CD4-positive, alpha-beta T cell treated with Interleukin-2 at 100 ng/mL for 4 hours (primary cell): ENCODE data around the gene PCDHGA7.
"Not testable (repeated sequence)": the region's sequence is repeated elsewhere in the genome, so short reads cannot be mapped to it uniquely, and the experiment has no call there.

Experiments
- DNase-seq: peaks from one replicate; pipeline ENCODE4 v3.0.0-alpha.2; 2020; ENCODE audit warnings: low spot score

Gene PCDHGA7

DNA sequence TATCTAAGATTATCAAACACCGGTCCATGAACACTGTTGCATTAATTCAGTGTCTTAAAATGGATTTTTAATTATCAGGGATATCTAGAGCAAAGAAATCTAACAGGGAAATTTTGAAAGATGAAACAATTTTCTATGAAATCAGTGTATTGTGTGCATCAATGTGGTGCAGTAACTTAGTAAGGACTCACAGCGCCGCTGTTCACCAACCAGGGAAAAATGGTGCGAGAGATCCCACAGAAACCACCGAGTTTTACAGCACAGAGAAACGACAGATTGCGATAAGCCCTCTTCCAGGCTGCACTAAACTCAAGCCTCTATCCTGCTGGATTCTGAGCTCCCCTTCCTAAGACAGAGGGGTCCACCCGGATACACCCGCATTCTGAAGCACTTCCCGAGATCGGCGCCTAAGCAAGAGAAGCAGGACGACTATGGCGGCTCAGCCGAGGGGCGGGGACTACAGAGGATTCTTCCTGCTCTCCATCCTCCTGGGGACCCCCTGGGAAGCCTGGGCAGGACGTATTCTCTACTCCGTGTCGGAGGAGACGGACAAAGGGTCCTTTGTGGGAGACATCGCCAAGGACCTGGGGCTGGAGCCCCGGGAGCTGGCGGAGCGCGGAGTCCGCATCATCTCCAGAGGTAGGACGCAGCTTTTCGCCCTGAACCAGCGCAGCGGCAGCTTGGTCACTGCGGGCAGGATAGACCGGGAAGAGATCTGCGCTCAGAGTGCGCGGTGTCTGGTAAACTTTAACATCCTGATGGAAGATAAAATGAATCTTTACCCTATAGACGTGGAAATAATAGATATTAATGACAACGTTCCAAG, at the start of gene PCDHGA7:
Gene PCDHGA7, plus strand, starts transcription at position 274 of the 826 bp plus-strand sequence. Its CDS starts 158 bp downstream, at position 432.
- no peak for DNase-seq

- DNase-seq = no peak
These were observed 43.8 kb upstream of the PCDHGA7 start, which contains the start of gene PCDHGA2 for GRCh38 chr5:141338538-141339306. PCDHGA2 (plus strand) TSS chr5:141338760.

GRCh38 chr5:141340781-141341354, 41.7 kb upstream of the PCDHGA7 start:
- DNase-seq = not testable (repeated sequence)

GRCh38 chr5:141342773-141343172, 39.8 kb upstream of the PCDHGA7 start:
- DNase-seq = no peak

GRCh38 chr5:141343242-141343952, 39.1 kb upstream of the PCDHGA7 start, which contains the start of gene PCDHGA3:
PCDHGA3 (plus strand) TSS chr5:141343829; CDS start chr5:141344034, 205 bp downstream.
- peak; percentile 2 for DNase-seq

- no peak for DNase-seq
These were observed 38.5 kb upstream of the PCDHGA7 start for GRCh38 chr5:141343953-141344463.

GRCh38 chr5:141345327-141345726, 37.2 kb upstream of the PCDHGA7 start:
- no peak for DNase-seq

DNA sequence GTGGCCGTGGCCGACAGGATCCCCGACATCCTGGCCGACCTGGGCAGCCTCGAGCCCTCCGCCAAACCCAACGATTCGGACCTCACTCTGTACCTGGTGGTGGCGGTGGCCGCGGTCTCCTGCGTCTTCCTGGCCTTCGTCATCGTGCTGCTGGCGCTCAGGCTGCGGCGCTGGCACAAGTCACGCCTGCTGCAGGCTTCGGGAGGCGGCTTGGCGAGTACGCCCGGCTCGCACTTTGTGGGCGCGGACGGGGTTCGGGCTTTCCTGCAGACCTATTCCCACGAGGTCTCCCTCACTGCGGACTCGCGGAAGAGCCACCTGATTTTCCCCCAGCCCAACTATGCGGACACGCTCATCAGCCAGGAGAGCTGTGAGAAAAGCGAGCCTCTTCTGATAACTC, 36.5 kb upstream of the PCDHGA7 start:
- not testable (repeated sequence) for DNase-seq

- peak; percentile 40 for DNase-seq
These were observed 32.5 kb upstream of the PCDHGA7 start, which contains the start of gene PCDHGB1 for GRCh38 chr5:141349917-141350619. PCDHGB1 (plus strand) TSS chr5:141350099; CDS start chr5:141350261, 162 bp downstream.

DNA sequence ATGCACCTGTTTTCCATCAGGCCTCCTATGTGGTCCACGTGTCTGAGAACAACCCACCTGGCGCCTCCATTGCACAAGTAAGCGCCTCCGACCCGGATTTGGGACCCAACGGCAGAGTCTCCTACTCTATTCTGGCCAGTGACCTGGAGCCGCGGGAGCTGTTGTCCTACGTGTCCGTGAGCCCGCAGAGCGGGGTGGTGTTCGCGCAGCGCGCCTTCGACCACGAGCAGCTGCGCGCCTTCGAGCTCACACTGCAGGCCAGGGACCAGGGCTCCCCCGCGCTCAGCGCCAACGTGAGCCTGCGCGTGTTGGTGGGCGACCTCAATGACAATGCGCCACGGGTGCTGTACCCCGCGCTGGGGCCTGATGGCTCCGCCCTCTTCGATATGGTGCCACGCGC, 31.0 kb upstream of the PCDHGA7 start:
- no peak for DNase-seq

DNA sequence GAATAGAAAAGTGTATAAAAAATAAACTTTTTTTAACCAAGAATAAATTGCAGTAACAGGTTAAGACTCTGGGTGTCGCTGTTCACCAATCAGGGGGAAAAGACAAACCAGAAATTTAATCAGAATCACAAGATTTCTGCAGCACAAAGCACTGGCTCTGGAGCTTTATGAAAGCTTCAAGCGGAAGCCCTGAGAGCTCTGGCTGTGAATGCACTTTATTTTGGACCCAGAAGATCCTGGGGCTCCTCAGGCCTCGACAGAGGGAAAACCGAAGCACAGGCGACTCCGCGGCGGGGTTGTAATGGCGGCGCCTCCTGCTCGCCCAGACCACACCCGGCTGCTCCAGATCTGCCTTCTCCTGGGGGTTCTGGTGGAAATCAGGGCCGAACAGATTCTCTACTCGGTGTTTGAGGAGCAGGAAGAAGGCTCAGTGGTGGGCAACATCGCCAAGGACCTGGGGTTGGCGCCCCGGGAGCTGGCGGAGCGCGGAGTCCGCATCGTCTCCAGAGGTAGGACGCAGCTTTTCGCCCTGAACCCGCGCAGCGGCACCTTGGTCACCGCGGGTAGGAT, 27.6 kb upstream of the PCDHGA7 start, which contains the start of gene PCDHGA4:
Gene PCDHGA4, plus strand, starts transcription at position 122 of the 570 bp plus-strand sequence. Its CDS starts 87 bp downstream, at position 209.
- peak; percentile 23 for DNase-seq

GRCh38 chr5:141355641-141356040, 26.9 kb upstream of the PCDHGA7 start:
- no peak for DNase-seq

- no peak for DNase-seq
These were observed 26.4 kb upstream of the PCDHGA7 start for GRCh38 chr5:141356133-141356532.

GRCh38 chr5:141356950-141357349, 25.6 kb upstream of the PCDHGA7 start:
- DNase-seq = no peak

GRCh38 chr5:141359790-141360426, 22.6 kb upstream of the PCDHGA7 start, which contains the start of gene PCDHGB2:
PCDHGB2 (plus strand) TSS chr5:141359994; CDS start chr5:141360136, 142 bp downstream.
- DNase-seq = peak; percentile 30

GRCh38 chr5:141360685-141361084, 21.9 kb upstream of the PCDHGA7 start:
- DNase-seq = no peak

GRCh38 chr5:141362719-141363118, 19.8 kb upstream of the PCDHGA7 start:
- no peak for DNase-seq

DNA sequence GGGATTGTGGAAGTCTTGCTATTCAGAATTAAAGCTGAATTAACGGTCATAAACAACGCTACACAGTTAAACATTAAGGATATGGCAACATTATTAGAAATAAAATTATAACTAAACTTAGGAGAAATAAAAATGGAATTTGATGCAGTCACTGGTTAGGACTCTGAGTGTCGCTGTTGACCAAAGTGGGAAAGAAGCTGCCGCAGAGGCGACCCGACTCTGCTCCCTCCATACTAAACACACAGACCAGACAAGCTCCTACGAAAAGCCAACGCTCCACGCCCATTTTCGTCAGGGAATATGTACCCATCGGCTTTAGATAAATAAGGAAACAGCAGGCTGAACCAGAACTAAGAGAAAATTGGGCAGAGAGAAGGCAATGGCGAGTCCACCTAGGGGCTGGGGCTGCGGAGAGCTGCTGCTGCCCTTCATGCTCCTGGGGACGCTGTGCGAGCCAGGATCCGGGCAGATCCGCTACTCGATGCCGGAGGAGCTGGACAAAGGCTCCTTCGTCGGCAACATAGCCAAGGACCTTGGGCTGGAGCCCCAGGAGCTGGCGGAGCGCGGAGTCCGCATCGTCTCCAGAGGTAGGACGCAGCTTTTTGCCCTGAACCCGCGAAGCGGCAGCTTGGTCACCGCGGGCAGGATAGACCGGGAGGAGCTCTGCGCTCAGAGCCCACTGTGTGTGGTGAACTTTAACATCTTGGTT, 18.4 kb upstream of the PCDHGA7 start, which contains the start of gene PCDHGA5:
Gene PCDHGA5, plus strand, starts transcription at position 211 of the 709 bp plus-strand sequence. Its CDS starts 169 bp downstream, at position 380.
- no peak for DNase-seq
